Activated CD8-positive, alpha-beta T cell treated with anti-CD3 and anti-CD28 coated beads for 36 hours (primary cell): ENCODE data around the gene GRK7. TPM values are rescaled to one million over a fixed set of nuclear protein-coding genes. Genes with fewer than 3 reads are reported as not detected.

Experiments used
- ATAC-seq: fragments of 200-7000 bp; cut with Tn5 transposase; one replicate; pipeline ENCODE4 v1.10.0; 2021; ENCODE audit warnings: mild to moderate bottlenecking, moderate library complexity
- CTCF ChIA-PET: fragments of 350-600 bp; sonication (Branson Sonifier 250); formaldehyde crosslinking; loops from one replicate; lab custom pipeline; 2021; ENCODE audit warnings: antibody characterized with exemption; lab: Charles Lee
- POLR2A ChIA-PET: fragments of 350-600 bp; sonication (Branson Sonifier 250); formaldehyde crosslinking; loops from one replicate; lab custom pipeline; 2021; ENCODE audit warnings: antibody characterized with exemption; lab: Charles Lee
- DNase-seq: peaks from one replicate; pipeline ENCODE4 v3.0.0-alpha.2; 2020
- H3K27ac Mint-ChIP-seq: one replicate; pipeline ENCODE4 v1.8.0; 2021; ENCODE audit warnings: mild to moderate bottlenecking, mixed read lengths
- H3K27me3 Mint-ChIP-seq: one replicate; pipeline ENCODE4 v1.8.0; 2021; ENCODE audit warnings: mixed read lengths
- H3K36me3 Mint-ChIP-seq: one replicate; pipeline ENCODE4 v1.8.0; 2021; ENCODE audit warnings: low read depth, mixed read lengths
- H3K4me1 Mint-ChIP-seq: one replicate; pipeline ENCODE4 v1.8.0; 2021; ENCODE audit warnings: low read depth, mixed read lengths
- H3K4me3 Mint-ChIP-seq: one replicate; pipeline ENCODE4 v1.8.0; 2021; ENCODE audit warnings: mild to moderate bottlenecking, moderate library complexity, mixed read lengths
- H3K9me3 Mint-ChIP-seq: one replicate; pipeline ENCODE4 v1.8.0; 2021; ENCODE audit warnings: mixed read lengths
- intact Hi-C: fragments of 100-400 bp; cut with micrococcal nuclease; formaldehyde crosslinking; loops from one replicate; pipeline ENCODE4 v1.10.0; 2022
- total RNA-seq, 2 experiments: library from RNA; stranded (reverse); gene quantifications; one replicate each; pipeline ENCODE4 v1.2.3, GENCODE V29; 2021
- TF ChIP-seq, protein P1 (sequence below): fragments of 200-600 bp; IDR thresholded peaks from one replicate; pipeline ENCODE4 v1.8.0; 2022; ENCODE audit warnings: antibody characterized with exemption, mild to moderate bottlenecking

Gene GRK7, protein sequence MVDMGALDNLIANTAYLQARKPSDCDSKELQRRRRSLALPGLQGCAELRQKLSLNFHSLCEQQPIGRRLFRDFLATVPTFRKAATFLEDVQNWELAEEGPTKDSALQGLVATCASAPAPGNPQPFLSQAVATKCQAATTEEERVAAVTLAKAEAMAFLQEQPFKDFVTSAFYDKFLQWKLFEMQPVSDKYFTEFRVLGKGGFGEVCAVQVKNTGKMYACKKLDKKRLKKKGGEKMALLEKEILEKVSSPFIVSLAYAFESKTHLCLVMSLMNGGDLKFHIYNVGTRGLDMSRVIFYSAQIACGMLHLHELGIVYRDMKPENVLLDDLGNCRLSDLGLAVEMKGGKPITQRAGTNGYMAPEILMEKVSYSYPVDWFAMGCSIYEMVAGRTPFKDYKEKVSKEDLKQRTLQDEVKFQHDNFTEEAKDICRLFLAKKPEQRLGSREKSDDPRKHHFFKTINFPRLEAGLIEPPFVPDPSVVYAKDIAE (N-terminal part only)
- total RNA-seq: under 1 TPM; 0.07 to 0.09 TPM

DNA sequence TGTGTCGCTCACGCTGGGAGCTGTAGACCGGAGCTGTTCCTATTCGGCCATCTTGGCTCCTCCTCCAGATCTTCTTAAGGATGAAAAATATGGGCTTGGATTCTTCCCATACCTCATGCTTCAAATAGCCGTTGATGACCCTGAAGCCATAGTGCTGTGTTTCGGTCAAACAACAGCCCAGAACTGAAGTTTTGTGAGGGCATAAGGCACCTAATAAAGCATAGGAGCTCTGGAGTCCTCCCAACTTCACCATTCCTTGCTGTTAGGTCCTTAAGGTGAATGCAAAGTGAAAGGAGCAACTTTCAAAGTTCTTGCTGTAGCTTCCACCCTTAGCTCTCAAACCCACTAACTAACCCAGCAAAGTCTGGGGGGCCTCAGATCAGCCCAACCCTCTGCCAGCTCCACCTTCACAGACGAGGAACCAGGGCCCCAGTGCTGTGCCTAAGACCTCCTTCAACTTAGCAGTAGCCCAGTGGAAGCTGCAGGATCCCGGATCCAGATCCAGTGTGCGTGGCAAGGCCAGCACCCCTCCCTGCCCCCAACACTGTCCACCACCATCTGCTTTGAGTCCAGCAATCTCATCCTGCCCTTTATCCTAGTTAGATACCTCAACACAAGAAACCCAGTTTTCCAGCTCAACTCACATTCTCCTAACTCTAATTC, at the start of gene GRK7:
GRK7 (plus strand) TSS at position 321 of the 663 bp plus-strand sequence. CDS start 14,877 bp downstream, outside the sequence.
- intact Hi-C loops: no loop called here
- ChIA-PET CTCF (interaction anchor here (1.3 to 1.8 kb wide), 2 partner anchors 112 to 150 kb away, joined by 5 to 9 read pairs; no protein-coding TSS in a partner anchor), POLR2A (interaction anchor here (1.0 to 2.5 kb wide), 4 partner anchors 8 to 34 kb away, joined by 3 to 8 read pairs (median 5); no protein-coding TSS in a partner anchor)
- H3K9me3 Mint-ChIP-seq: no peaks in the 10 kb centered on the region
- no peaks in the 10 kb centered on the region for H3K27me3 Mint-ChIP-seq
- H3K4me1 Mint-ChIP-seq: peaks cover 2% of the 10 kb centered on the region
- DNase-seq: no peak
- no peak within 1 kb of the TSS for H3K27ac Mint-ChIP-seq
- no peak within 1 kb of the TSS for H3K4me3 Mint-ChIP-seq
- H3K36me3 Mint-ChIP-seq: no peaks in the 10 kb centered on the region
- TF ChIP-seq, protein P1, sequence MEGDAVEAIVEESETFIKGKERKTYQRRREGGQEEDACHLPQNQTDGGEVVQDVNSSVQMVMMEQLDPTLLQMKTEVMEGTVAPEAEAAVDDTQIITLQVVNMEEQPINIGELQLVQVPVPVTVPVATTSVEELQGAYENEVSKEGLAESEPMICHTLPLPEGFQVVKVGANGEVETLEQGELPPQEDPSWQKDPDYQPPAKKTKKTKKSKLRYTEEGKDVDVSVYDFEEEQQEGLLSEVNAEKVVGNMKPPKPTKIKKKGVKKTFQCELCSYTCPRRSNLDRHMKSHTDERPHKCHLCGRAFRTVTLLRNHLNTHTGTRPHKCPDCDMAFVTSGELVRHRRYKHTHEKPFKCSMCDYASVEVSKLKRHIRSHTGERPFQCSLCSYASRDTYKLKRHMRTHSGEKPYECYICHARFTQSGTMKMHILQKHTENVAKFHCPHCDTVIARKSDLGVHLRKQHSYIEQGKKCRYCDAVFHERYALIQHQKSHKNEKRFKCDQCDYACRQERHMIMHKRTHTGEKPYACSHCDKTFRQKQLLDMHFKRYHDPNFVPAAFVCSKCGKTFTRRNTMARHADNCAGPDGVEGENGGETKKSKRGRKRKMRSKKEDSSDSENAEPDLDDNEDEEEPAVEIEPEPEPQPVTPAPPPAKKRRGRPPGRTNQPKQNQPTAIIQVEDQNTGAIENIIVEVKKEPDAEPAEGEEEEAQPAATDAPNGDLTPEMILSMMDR: no peak
- no peak for ATAC-seq

GRCh38 chr3:141714671-141715070, 48.5 kb upstream of the GRK7 start:
- ChIA-PET CTCF (interaction anchor here (1.1 to 1.7 kb wide), 3 partner anchors 24 to 262 kb away, joined by 3 to 7 read pairs (median 4); partner anchors contain the start of gene RNF7), POLR2A (no interaction called here)
- Mint-ChIP-seq H3K36me3 (no peaks in the 10 kb centered on the region), H3K27ac (no peak overlapping the region), H3K9me3 (no peaks in the 10 kb centered on the region), H3K4me3 (no peak overlapping the region), H3K4me1 (no peaks in the 10 kb centered on the region), H3K27me3 (no peaks in the 10 kb centered on the region)
- intact Hi-C loops: loop anchor here (1.0 kb wide), 1 partner anchor 16 kb away; no protein-coding TSS in a partner anchor
- TF ChIP-seq, protein P1: no peak
- no peak for DNase-seq
- no peak for ATAC-seq

GRCh38 chr3:141722081-141722480, 41.1 kb upstream of the GRK7 start:
- intact Hi-C loops: no loop called here
- CTCF ChIA-PET: interaction anchor here (0.6 kb wide), 1 partner anchor 123 kb away, joined by 3 read pairs; no protein-coding TSS in a partner anchor

GRCh38 chr3:141722648-141723047, 40.6 kb upstream of the GRK7 start:
- ATAC-seq (no peak), DNase-seq (no peak)
- Mint-ChIP-seq H3K9me3 (no peaks in the 10 kb centered on the region), H3K27ac (no peak overlapping the region), H3K36me3 (no peaks in the 10 kb centered on the region), H3K4me1 (no peaks in the 10 kb centered on the region), H3K4me3 (no peak overlapping the region), H3K27me3 (peaks cover 9% of the 10 kb centered on the region)
- ChIA-PET CTCF (interaction anchor here (1.2 to 2.1 kb wide), 2 partner anchors 12 to 190 kb away, joined by 3 to 7 read pairs; no protein-coding TSS in a partner anchor), POLR2A (no interaction called here)
- intact Hi-C loops: no loop called here
- TF ChIP-seq, protein P1: no peak

More at GRCh38 chr3:141722081-141722480, 41.1 kb upstream of the GRK7 start:
- no peak overlapping the region for H3K27ac Mint-ChIP-seq
- POLR2A ChIA-PET: no interaction called here
- no peaks in the 10 kb centered on the region for H3K36me3 Mint-ChIP-seq
- H3K4me1 Mint-ChIP-seq: no peaks in the 10 kb centered on the region
- TF ChIP-seq, protein P1: no peak
- H3K9me3 Mint-ChIP-seq: no peaks in the 10 kb centered on the region
- DNase-seq: no peak
- H3K4me3 Mint-ChIP-seq: no peak overlapping the region
- no peak for ATAC-seq
- peaks cover 7% of the 10 kb centered on the region for H3K27me3 Mint-ChIP-seq
